Measurements from ENCODE around the gene TMEM176A. TPM values are rescaled to one million over a fixed set of nuclear protein-coding genes. Genes with fewer than 3 reads are reported as not detected.
A peak's percentile ranks its signal among the peaks of the same experiment; 100 is the strongest.

TMEM176A gene
- total RNA-seq, 3 donors from 2014 or later, result 28.3 to 66.5 (median 42.6) TPM

- DNase-seq (ENCODE audit: low spot score in 2 of 2), result no peak
- H3K4me3 ChIP-seq, result no peak overlapping the region
- intact Hi-C loops (cut with DNase I; ENCODE audit: low total_unique reads), result no loop called here
Observed at GRCh38 chr7:150848561-150849115, 48.1 kb downstream of the TMEM176A start.

GRCh38 chr7:150849204-150849775 lies 48.7 kb downstream of the TMEM176A start:
- Histone ChIP-seq H3K36me3 (no peaks in the 10 kb centered on the region), H3K9me3 (no peaks in the 10 kb centered on the region), H3K27ac (no peak overlapping the region), H3K4me3 (no peak overlapping the region), H3K4me1 (no peaks in the 10 kb centered on the region), H3K27me3 (no peaks in the 10 kb centered on the region)
- no peak for DNase-seq (ENCODE audit: low spot score in 2 of 2)
- TF ChIP-seq POLR2AphosphoS5 (IDR thresholded peaks at IDR 0.05) (no peak), CTCF (IDR thresholded peaks at IDR 0.05) (no peak), POLR2A (IDR thresholded peaks at IDR 0.05) (no peak)
- intact Hi-C loops (cut with DNase I; ENCODE audit: low total_unique reads), result no loop called here

More at GRCh38 chr7:150848561-150849115, 48.1 kb downstream of the TMEM176A start:
- TF ChIP-seq POLR2AphosphoS5 (IDR thresholded peaks at IDR 0.05) (no peak), POLR2A (IDR thresholded peaks at IDR 0.05) (no peak), CTCF (IDR thresholded peaks at IDR 0.05) (no peak)
- H3K27me3 ChIP-seq, result no peaks in the 10 kb centered on the region
- no peaks in the 10 kb centered on the region for H3K4me1 ChIP-seq
- no peak overlapping the region for H3K27ac ChIP-seq
- H3K36me3 ChIP-seq, result no peaks in the 10 kb centered on the region
- H3K9me3 ChIP-seq, result no peaks in the 10 kb centered on the region

GRCh38 chr7:150850273-150850672 lies 49.7 kb downstream of the TMEM176A start:
- TF ChIP-seq POLR2A (IDR thresholded peaks at IDR 0.05), result no peak
- TF ChIP-seq POLR2AphosphoS5 (IDR thresholded peaks at IDR 0.05), result no peak
- TF ChIP-seq CTCF (IDR thresholded peaks at IDR 0.05), result no peak

GRCh38 chr7:150851492-150852370 lies 51.2 kb downstream of the TMEM176A start:
- no peaks in the 10 kb centered on the region for H3K9me3 ChIP-seq
- no peaks in the 10 kb centered on the region for H3K4me1 ChIP-seq
- no peaks in the 10 kb centered on the region for H3K27me3 ChIP-seq
- TF ChIP-seq CTCF (IDR thresholded peaks at IDR 0.05), result no peak
- TF ChIP-seq POLR2A (IDR thresholded peaks at IDR 0.05), result no peak
- TF ChIP-seq POLR2AphosphoS5 (IDR thresholded peaks at IDR 0.05), result no peak
- no peaks in the 10 kb centered on the region for H3K36me3 ChIP-seq
- H3K27ac ChIP-seq, result no peak overlapping the region
- H3K4me3 ChIP-seq, result no peak overlapping the region
- intact Hi-C loops (cut with DNase I; ENCODE audit: low total_unique reads), result no loop called here
- peak in 1 of 2 donors; percentile 10 for DNase-seq (ENCODE audit: low spot score in 2 of 2)

More at GRCh38 chr7:150850273-150850672, 49.7 kb downstream of the TMEM176A start:
- Histone ChIP-seq H3K4me1 (no peaks in the 10 kb centered on the region), H3K27me3 (no peaks in the 10 kb centered on the region), H3K4me3 (no peak overlapping the region), H3K27ac (no peak overlapping the region), H3K36me3 (no peaks in the 10 kb centered on the region), H3K9me3 (no peaks in the 10 kb centered on the region)
- intact Hi-C loops (cut with DNase I; ENCODE audit: low total_unique reads), result no loop called here
- DNase-seq (ENCODE audit: low spot score in 2 of 2), result no peak

Measured in breast epithelium (tissue), 4 donors.